Activated naive CD4-positive, alpha-beta T cell treated with anti-CD3 and anti-CD28 coated beads for 36 hours (primary cell): ENCODE data around the gene WDPCP. TPM values are rescaled to one million over a fixed set of nuclear protein-coding genes. Genes with fewer than 3 reads are reported as not detected.
"Not testable (repeated sequence)": the region's sequence is repeated elsewhere in the genome, so short reads cannot be mapped to it uniquely, and the experiment has no call there.

Experiments
- CTCF ChIA-PET: fragments of 350-600 bp; sonication (Branson Sonifier 250); formaldehyde crosslinking; loops from one replicate; lab custom pipeline; 2021; ENCODE audit warnings: antibody characterized with exemption; lab: Charles Lee
- DNase-seq: peaks from one replicate; pipeline ENCODE4 v3.0.0-alpha.2; 2020
- H3K27ac Mint-ChIP-seq: one replicate; pipeline ENCODE4 v1.8.0; 2021; ENCODE audit warnings: mild to moderate bottlenecking, mixed read lengths
- H3K27me3 Mint-ChIP-seq: one replicate; pipeline ENCODE4 v1.8.0; 2021; ENCODE audit warnings: low read depth, mixed read lengths
- H3K36me3 Mint-ChIP-seq: one replicate; pipeline ENCODE4 v1.8.0; 2021; ENCODE audit warnings: low read depth, mixed read lengths
- H3K4me1 Mint-ChIP-seq: one replicate; pipeline ENCODE4 v1.8.0; 2021; ENCODE audit warnings: low read depth, mixed read lengths
- H3K4me3 Mint-ChIP-seq: one replicate; pipeline ENCODE4 v1.8.0; 2021; ENCODE audit warnings: mild to moderate bottlenecking, moderate library complexity, mixed read lengths
- H3K9me3 Mint-ChIP-seq: one replicate; pipeline ENCODE4 v1.8.0; 2021; ENCODE audit warnings: mixed read lengths
- intact Hi-C: fragments of 100-400 bp; cut with micrococcal nuclease; formaldehyde crosslinking; loops from one replicate; pipeline ENCODE4 v1.15.1; 2023
- total RNA-seq, 2 experiments: library from RNA; stranded (reverse); gene quantifications; one replicate each; pipeline ENCODE4 v1.2.3, GENCODE V29; 2021

The WDPCP gene
- total RNA-seq, 2 experiments from 2014 or later = 5.6 to 5.7 TPM

- H3K4me3 Mint-ChIP-seq = no peak overlapping the region
- H3K36me3 Mint-ChIP-seq = peaks cover under 1% of the 10 kb centered on the region
- CTCF ChIA-PET = no interaction called here
- H3K9me3 Mint-ChIP-seq = no peaks in the 10 kb centered on the region
- no peaks in the 10 kb centered on the region for H3K4me1 Mint-ChIP-seq
- DNase-seq = no peak
- H3K27ac Mint-ChIP-seq = no peak overlapping the region
- intact Hi-C loops = no loop called here
- peaks cover 4% of the 10 kb centered on the region for H3K27me3 Mint-ChIP-seq
Observed at GRCh38 chr2:63613391-63613901, 25.2 kb upstream of the WDPCP start.

GRCh38 chr2:63610525-63610924 is 22.2 kb upstream of the WDPCP start:
- intact Hi-C loops = no loop called here
- peaks cover 17% of the 10 kb centered on the region for H3K36me3 Mint-ChIP-seq
- peaks cover 4% of the 10 kb centered on the region for H3K27me3 Mint-ChIP-seq
- H3K27ac Mint-ChIP-seq = no peak overlapping the region
- H3K4me1 Mint-ChIP-seq = no peaks in the 10 kb centered on the region
- no peak for DNase-seq
- CTCF ChIA-PET = no interaction called here
- H3K4me3 Mint-ChIP-seq = no peak overlapping the region
- H3K9me3 Mint-ChIP-seq = no peaks in the 10 kb centered on the region

- peaks cover 25% of the 10 kb centered on the region for H3K36me3 Mint-ChIP-seq
- intact Hi-C loops, H3K4me1 Mint-ChIP-seq, H3K27ac Mint-ChIP-seq, DNase-seq, H3K9me3 Mint-ChIP-seq, CTCF ChIA-PET, H3K4me3 Mint-ChIP-seq, H3K27me3 Mint-ChIP-seq: not testable (repeated sequence)
Observed at GRCh38 chr2:63608865-63609264, 20.6 kb upstream of the WDPCP start.

GRCh38 chr2:63604666-63605065 is 16.4 kb upstream of the WDPCP start:
- H3K9me3 Mint-ChIP-seq = no peaks in the 10 kb centered on the region
- peaks cover 1% of the 10 kb centered on the region for H3K4me1 Mint-ChIP-seq
- no peaks in the 10 kb centered on the region for H3K27me3 Mint-ChIP-seq
- H3K36me3 Mint-ChIP-seq = peaks cover 37% of the 10 kb centered on the region
- intact Hi-C loops = no loop called here
- CTCF ChIA-PET = interaction anchor here (1.2 kb wide), 1 partner anchor 286 kb away, joined by 3 read pairs; no protein-coding TSS in a partner anchor
- H3K27ac Mint-ChIP-seq = no peak overlapping the region
- H3K4me3 Mint-ChIP-seq = no peak overlapping the region
- DNase-seq = no peak

- Mint-ChIP-seq H3K9me3 (no peaks in the 10 kb centered on the region), H3K4me3 (no peak overlapping the region), H3K4me1 (peaks cover 3% of the 10 kb centered on the region), H3K36me3 (peaks cover 23% of the 10 kb centered on the region), H3K27me3 (no peaks in the 10 kb centered on the region), H3K27ac (peak overlapping the region; percentile 13)
- intact Hi-C loops = no loop called here
- DNase-seq = no peak
- CTCF ChIA-PET = interaction anchor here (0.6 kb wide), 1 partner anchor 1964 kb away, joined by 3 read pairs; no protein-coding TSS in a partner anchor
Observed at GRCh38 chr2:63600881-63601460, 12.7 kb upstream of the WDPCP start.

GRCh38 chr2:63598981-63599380 is 10.7 kb upstream of the WDPCP start:
- H3K27me3 Mint-ChIP-seq = no peaks in the 10 kb centered on the region
- intact Hi-C loops = no loop called here
- peaks cover 16% of the 10 kb centered on the region for H3K36me3 Mint-ChIP-seq
- no peak overlapping the region for H3K4me3 Mint-ChIP-seq
- no peak for DNase-seq
- no peak overlapping the region for H3K27ac Mint-ChIP-seq
- CTCF ChIA-PET = no interaction called here
- H3K4me1 Mint-ChIP-seq = peaks cover 7% of the 10 kb centered on the region
- no peaks in the 10 kb centered on the region for H3K9me3 Mint-ChIP-seq

- Mint-ChIP-seq H3K27me3 (no peaks in the 10 kb centered on the region), H3K4me3 (no peak overlapping the region), H3K4me1 (peaks cover 14% of the 10 kb centered on the region), H3K36me3 (peaks cover 13% of the 10 kb centered on the region), H3K27ac (no peak overlapping the region), H3K9me3 (no peaks in the 10 kb centered on the region)
- intact Hi-C loops = no loop called here
- CTCF ChIA-PET = no interaction called here
- DNase-seq = no peak
Observed at GRCh38 chr2:63596401-63596883, 8.2 kb upstream of the WDPCP start.

- Mint-ChIP-seq H3K9me3 (no peaks in the 10 kb centered on the region), H3K27me3 (no peaks in the 10 kb centered on the region), H3K4me3 (no peak overlapping the region), H3K36me3 (peaks cover 9% of the 10 kb centered on the region), H3K4me1 (peaks cover 28% of the 10 kb centered on the region), H3K27ac (no peak overlapping the region)
- no peak for DNase-seq
- CTCF ChIA-PET = no interaction called here
- intact Hi-C loops = no loop called here
Observed at GRCh38 chr2:63594660-63595059, 6.4 kb upstream of the WDPCP start.

GRCh38 chr2:63591566-63592175 is 3.4 kb upstream of the WDPCP start:
- Mint-ChIP-seq H3K27ac (no peak overlapping the region), H3K36me3 (peaks cover 12% of the 10 kb centered on the region), H3K4me3 (no peak overlapping the region), H3K9me3 (no peaks in the 10 kb centered on the region), H3K4me1 (peaks cover 36% of the 10 kb centered on the region), H3K27me3 (no peaks in the 10 kb centered on the region)
- DNase-seq = no peak
- intact Hi-C loops = no loop called here
- CTCF ChIA-PET = no interaction called here

GRCh38 chr2:63590626-63591408 is 2.5 kb upstream of the WDPCP start:
- peaks cover 37% of the 10 kb centered on the region for H3K4me1 Mint-ChIP-seq
- no peaks in the 10 kb centered on the region for H3K9me3 Mint-ChIP-seq
- no peak for DNase-seq
- H3K27me3 Mint-ChIP-seq = no peaks in the 10 kb centered on the region
- no peak overlapping the region for H3K27ac Mint-ChIP-seq
- CTCF ChIA-PET = no interaction called here
- intact Hi-C loops = no loop called here
- H3K36me3 Mint-ChIP-seq = peaks cover 12% of the 10 kb centered on the region
- H3K4me3 Mint-ChIP-seq = peak overlapping the region; percentile 11

GRCh38 chr2:63589148-63589958 is 1.1 kb upstream of the WDPCP start:
- peak overlapping the region; percentile 99 for H3K4me3 Mint-ChIP-seq
- no peak for DNase-seq
- H3K27me3 Mint-ChIP-seq = no peaks in the 10 kb centered on the region
- intact Hi-C loops = loop anchor here (2.0 to 10.0 kb wide), 8 partner anchors 299 to 1827 kb away; partner anchors contain the start of gene CEP68
- no peaks in the 10 kb centered on the region for H3K9me3 Mint-ChIP-seq
- CTCF ChIA-PET = no interaction called here
- peak overlapping the region; percentile 94 for H3K27ac Mint-ChIP-seq
- H3K4me1 Mint-ChIP-seq = peaks cover 34% of the 10 kb centered on the region
- peaks cover 8% of the 10 kb centered on the region for H3K36me3 Mint-ChIP-seq
